RWPE2 (cell line): ENCODE results near the gene RBP2.

ENCODE experiments used
- ATAC-seq: fragments of 200-7000 bp; cut with Tn5 transposase; 3 replicates; pipeline ENCODE4 v1.9.1; 2021; ENCODE audit warnings: low read depth
- DNase-seq: peaks from one replicate; pipeline ENCODE4 v3.0.0-alpha.2; 2020; ENCODE audit warnings: low spot score
- H3K27ac ChIP-seq: fragments of 450-650 bp; 2 replicates; pipeline ENCODE4 v1.5.1; 2017; ENCODE audit warnings: mild to moderate bottlenecking; ENCODE audit not compliant: poor library complexity, severe bottlenecking
- H3K27me3 ChIP-seq: fragments of 250-450 bp; sonication (Bioruptor Pico); 2 replicates; pipeline ENCODE4 v1.5.1; 2021; ENCODE audit warnings: mild to moderate bottlenecking, moderate library complexity; ENCODE audit not compliant: insufficient read depth, poor library complexity, severe bottlenecking
- H3K36me3 ChIP-seq: fragments of 250-450 bp; sonication (Bioruptor Pico); 2 replicates; pipeline ENCODE4 v1.5.1; 2020; ENCODE audit warnings: low read depth, mild to moderate bottlenecking, moderate library complexity
- H3K4me1 ChIP-seq: fragments of 250-450 bp; sonication (Bioruptor Pico); 2 replicates; pipeline ENCODE4 v1.5.1; 2021; ENCODE audit warnings: mild to moderate bottlenecking, moderate library complexity; ENCODE audit not compliant: insufficient read depth, poor library complexity, severe bottlenecking
- H3K4me3 ChIP-seq: fragments of 250-450 bp; sonication (Bioruptor Pico); 2 replicates; pipeline ENCODE4 v1.5.1; 2021; ENCODE audit warnings: mild to moderate bottlenecking, moderate library complexity; ENCODE audit not compliant: severe bottlenecking
- H3K9me3 ChIP-seq: fragments of 250-450 bp; sonication (Bioruptor Pico); 2 replicates; pipeline ENCODE4 v1.5.1; 2021; ENCODE audit warnings: mild to moderate bottlenecking, moderate library complexity; ENCODE audit not compliant: severe bottlenecking
- CTCF ChIP-seq: fragments of 450-650 bp; IDR thresholded peaks from one replicate; pipeline ENCODE4 v1.5.1; 2017; ENCODE audit warnings: mild to moderate bottlenecking, moderate library complexity; ENCODE audit not compliant: poor library complexity, severe bottlenecking

The RBP2 gene

GRCh38 chr3:139482206-139482605, 5.9 kb upstream of the RBP2 start:
- no peak for TF ChIP-seq CTCF
- no peak overlapping the region for H3K27ac ChIP-seq
- no peak for DNase-seq
- no peaks in the 10 kb centered on the region for H3K4me1 ChIP-seq
- H3K27me3 ChIP-seq, result no peaks in the 10 kb centered on the region
- no peak for ATAC-seq
- H3K4me3 ChIP-seq, result no peak overlapping the region
- H3K9me3 ChIP-seq, result no peaks in the 10 kb centered on the region
- no peaks in the 10 kb centered on the region for H3K36me3 ChIP-seq

- no peaks in the 10 kb centered on the region for H3K27me3 ChIP-seq
- H3K9me3 ChIP-seq, result no peaks in the 10 kb centered on the region
- no peak overlapping the region for H3K4me3 ChIP-seq
- H3K4me1 ChIP-seq, result no peaks in the 10 kb centered on the region
- ATAC-seq (no peak; the same call in 2 of the 3 replicates), DNase-seq (no peak)
- no peak overlapping the region for H3K27ac ChIP-seq
- no peak for TF ChIP-seq CTCF
- no peaks in the 10 kb centered on the region for H3K36me3 ChIP-seq
Measured at GRCh38 chr3:139481116-139481515, 4.8 kb upstream of the RBP2 start.

- Histone ChIP-seq H3K4me3 (no peak overlapping the region), H3K36me3 (no peaks in the 10 kb centered on the region), H3K27me3 (no peaks in the 10 kb centered on the region), H3K4me1 (no peaks in the 10 kb centered on the region), H3K9me3 (no peaks in the 10 kb centered on the region), H3K27ac (no peak overlapping the region)
- ATAC-seq (no peak), DNase-seq (no peak)
- no peak for TF ChIP-seq CTCF
Measured at GRCh38 chr3:139480585-139480984, 4.3 kb upstream of the RBP2 start.

- Histone ChIP-seq H3K4me1 (no peaks in the 10 kb centered on the region), H3K27ac (no peak overlapping the region), H3K36me3 (no peaks in the 10 kb centered on the region), H3K4me3 (no peak overlapping the region), H3K9me3 (no peaks in the 10 kb centered on the region), H3K27me3 (no peaks in the 10 kb centered on the region)
- TF ChIP-seq CTCF, result no peak
- no peak for ATAC-seq
- no peak for DNase-seq
Measured at GRCh38 chr3:139477710-139478640, 1.7 kb upstream of the RBP2 start.

GRCh38 chr3:139473155-139473771, 3.1 kb downstream of the RBP2 start:
- no peak for TF ChIP-seq CTCF
- Histone ChIP-seq H3K36me3 (no peaks in the 10 kb centered on the region), H3K27me3 (no peaks in the 10 kb centered on the region), H3K4me3 (no peak overlapping the region), H3K4me1 (no peaks in the 10 kb centered on the region), H3K27ac (no peak overlapping the region), H3K9me3 (no peaks in the 10 kb centered on the region)
- ATAC-seq, result no peak
- DNase-seq, result no peak
